Measurements from ENCODE around the gene ZMYND8.

The ZMYND8 gene

DNA sequence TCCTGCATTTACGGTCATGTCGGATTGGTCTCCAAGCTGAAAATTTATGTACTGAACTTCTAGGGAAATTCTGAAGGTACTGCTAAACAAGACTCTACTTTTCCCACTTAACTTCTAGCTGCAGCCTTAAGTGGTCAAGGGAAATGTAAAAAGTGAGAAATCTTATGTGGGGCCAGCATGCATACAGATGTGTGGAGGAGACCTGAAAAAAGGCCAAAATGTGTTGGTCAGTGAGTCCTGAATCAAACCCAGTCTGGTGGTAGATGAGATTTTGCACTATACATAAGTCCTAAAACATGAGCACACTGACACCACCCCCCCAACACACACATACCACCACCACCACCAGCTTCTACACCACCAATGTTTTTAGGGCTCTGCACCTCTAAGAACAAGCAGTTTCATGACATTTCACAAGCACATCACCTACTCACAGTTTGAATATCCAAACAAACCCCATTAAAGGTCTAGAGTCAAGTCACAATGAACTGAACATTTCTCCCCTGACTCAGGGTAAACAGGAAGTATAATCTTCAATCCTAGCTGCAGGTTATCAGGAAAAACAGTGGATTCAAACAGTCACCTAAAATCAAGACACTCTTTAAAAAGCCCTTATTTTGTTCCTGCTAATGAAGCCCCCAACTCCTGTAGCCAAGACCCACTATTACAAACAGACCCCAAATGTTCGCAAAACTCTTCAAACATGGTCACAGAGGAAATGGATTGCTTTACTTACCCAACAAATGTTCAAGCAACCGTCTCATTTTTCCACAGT lies 1.6 kb downstream of the ZMYND8 start:
- peaks cover 45% of the 10 kb centered on the region for H3K36me3 ChIP-seq (ENCODE audit: low read depth)
- H3K4me3 ChIP-seq (ENCODE audit: severe bottlenecking) = peak overlapping the region; percentile 10
- ATAC-seq (ENCODE audit: low read depth) (0 out of 3 replicates have a peak, but pooled peaks have one; percentile 1), DNase-seq (ENCODE audit: low spot score) (no peak)
- TF ChIP-seq, protein P1, sequence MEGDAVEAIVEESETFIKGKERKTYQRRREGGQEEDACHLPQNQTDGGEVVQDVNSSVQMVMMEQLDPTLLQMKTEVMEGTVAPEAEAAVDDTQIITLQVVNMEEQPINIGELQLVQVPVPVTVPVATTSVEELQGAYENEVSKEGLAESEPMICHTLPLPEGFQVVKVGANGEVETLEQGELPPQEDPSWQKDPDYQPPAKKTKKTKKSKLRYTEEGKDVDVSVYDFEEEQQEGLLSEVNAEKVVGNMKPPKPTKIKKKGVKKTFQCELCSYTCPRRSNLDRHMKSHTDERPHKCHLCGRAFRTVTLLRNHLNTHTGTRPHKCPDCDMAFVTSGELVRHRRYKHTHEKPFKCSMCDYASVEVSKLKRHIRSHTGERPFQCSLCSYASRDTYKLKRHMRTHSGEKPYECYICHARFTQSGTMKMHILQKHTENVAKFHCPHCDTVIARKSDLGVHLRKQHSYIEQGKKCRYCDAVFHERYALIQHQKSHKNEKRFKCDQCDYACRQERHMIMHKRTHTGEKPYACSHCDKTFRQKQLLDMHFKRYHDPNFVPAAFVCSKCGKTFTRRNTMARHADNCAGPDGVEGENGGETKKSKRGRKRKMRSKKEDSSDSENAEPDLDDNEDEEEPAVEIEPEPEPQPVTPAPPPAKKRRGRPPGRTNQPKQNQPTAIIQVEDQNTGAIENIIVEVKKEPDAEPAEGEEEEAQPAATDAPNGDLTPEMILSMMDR (IDR thresholded peaks at IDR 0.05; ENCODE audit: poor library complexity, severe bottlenecking) = no peak
- H3K27ac ChIP-seq (ENCODE audit: poor library complexity, severe bottlenecking) = peak overlapping the region; percentile 99
- peaks cover 96% of the 10 kb centered on the region for H3K4me1 ChIP-seq (ENCODE audit: insufficient read depth, poor library complexity, severe bottlenecking)
- no peaks in the 10 kb centered on the region for H3K27me3 ChIP-seq (ENCODE audit: insufficient read depth, poor library complexity, severe bottlenecking)
- no peaks in the 10 kb centered on the region for H3K9me3 ChIP-seq (ENCODE audit: severe bottlenecking)

DNA sequence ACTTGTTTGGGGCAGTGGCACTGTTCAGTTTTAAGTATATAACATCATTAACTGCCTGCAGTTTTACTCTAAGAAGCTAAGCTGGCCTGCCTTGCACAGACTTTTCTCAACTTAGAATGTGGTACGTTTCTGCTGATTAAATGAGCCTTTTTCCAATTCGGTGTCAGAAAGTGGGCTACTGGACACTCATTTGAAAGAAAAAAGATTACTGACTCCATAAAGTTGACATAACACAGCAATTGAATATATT lies 2.1 kb downstream of the ZMYND8 start:
- H3K27me3 ChIP-seq (ENCODE audit: insufficient read depth, poor library complexity, severe bottlenecking) = no peaks in the 10 kb centered on the region
- DNase-seq (ENCODE audit: low spot score) = no peak
- H3K4me3 ChIP-seq (ENCODE audit: severe bottlenecking) = peak overlapping the region; percentile 10
- H3K9me3 ChIP-seq (ENCODE audit: severe bottlenecking) = no peaks in the 10 kb centered on the region
- H3K36me3 ChIP-seq (ENCODE audit: low read depth) = peaks cover 51% of the 10 kb centered on the region
- H3K4me1 ChIP-seq (ENCODE audit: insufficient read depth, poor library complexity, severe bottlenecking) = peaks cover 96% of the 10 kb centered on the region
- no peak for ATAC-seq (ENCODE audit: low read depth)
- peak overlapping the region; percentile 99 for H3K27ac ChIP-seq (ENCODE audit: poor library complexity, severe bottlenecking)
- TF ChIP-seq, protein P1 (IDR thresholded peaks at IDR 0.05; ENCODE audit: poor library complexity, severe bottlenecking) = no peak

DNA sequence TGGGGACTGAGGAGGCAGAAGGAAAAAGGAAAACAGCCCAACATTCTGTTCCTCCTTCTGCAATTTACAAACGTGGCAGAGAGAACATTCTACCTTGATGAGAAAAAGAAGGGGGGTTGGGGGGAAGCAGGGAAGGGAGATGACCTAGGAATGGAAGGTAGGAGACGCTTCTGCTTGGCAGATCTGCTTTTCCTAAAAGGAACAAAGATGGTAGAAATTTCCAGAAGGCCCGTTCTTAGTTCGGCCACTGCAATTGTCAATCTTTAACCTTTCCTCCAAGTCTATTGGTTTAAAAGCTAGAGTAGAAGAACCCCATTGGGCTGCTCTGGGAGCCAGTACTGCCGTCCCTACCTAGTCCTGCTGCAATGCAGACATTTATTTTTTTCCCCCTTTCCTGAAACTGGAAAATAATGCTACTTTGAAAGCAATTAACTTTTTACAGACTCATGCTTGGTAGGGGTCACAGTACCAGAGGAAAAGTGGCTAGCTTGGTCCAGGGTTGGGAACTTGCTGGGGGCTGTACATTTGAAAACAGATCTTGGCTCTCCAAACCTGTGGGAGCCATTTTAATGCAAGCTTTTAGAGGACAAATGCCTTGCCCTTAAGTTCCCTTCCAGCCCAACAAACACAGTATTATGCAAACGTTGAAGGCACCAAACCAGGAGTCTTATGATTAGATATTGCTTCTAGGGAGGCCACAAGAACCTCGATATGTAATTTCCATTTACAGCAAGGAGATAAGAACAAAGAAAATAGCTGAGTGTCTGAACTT lies 2.6 kb downstream of the ZMYND8 start:
- no peak for DNase-seq (ENCODE audit: low spot score)
- Histone ChIP-seq H3K36me3 (ENCODE audit: low read depth) (peaks cover 56% of the 10 kb centered on the region), H3K9me3 (ENCODE audit: severe bottlenecking) (no peaks in the 10 kb centered on the region), H3K4me1 (ENCODE audit: insufficient read depth, poor library complexity, severe bottlenecking) (peaks cover 96% of the 10 kb centered on the region), H3K27ac (ENCODE audit: poor library complexity, severe bottlenecking) (peak overlapping the region; percentile 99), H3K4me3 (ENCODE audit: severe bottlenecking) (peak overlapping the region; percentile 10), H3K27me3 (ENCODE audit: insufficient read depth, poor library complexity, severe bottlenecking) (no peaks in the 10 kb centered on the region)
- TF ChIP-seq, protein P1 (IDR thresholded peaks at IDR 0.05; ENCODE audit: poor library complexity, severe bottlenecking) = no peak
- ATAC-seq (ENCODE audit: low read depth) = no peak

DNA sequence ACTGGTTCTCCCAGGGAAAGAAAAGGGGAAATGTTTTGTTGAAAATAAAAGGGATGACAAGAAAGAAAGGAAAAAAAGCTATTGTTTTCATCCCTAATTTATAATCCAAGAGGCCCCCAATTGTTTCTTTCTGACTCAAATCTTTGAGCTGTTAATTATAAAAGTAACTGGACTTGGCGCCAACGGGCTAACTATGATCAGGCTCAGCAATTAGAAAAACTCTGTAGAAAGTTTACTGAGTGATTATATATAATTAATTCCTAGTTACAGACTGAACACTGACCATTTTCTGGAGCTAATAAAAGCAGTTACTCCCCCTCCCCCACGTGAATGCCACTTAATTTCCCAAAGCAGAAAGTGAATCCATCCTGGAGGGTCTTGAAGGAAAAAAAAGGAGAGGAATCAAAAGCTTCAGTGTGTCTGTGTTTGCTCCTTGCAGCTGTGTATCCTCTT lies 3.2 kb downstream of the ZMYND8 start:
- H3K4me1 ChIP-seq (ENCODE audit: insufficient read depth, poor library complexity, severe bottlenecking) = peaks cover 96% of the 10 kb centered on the region
- no peaks in the 10 kb centered on the region for H3K27me3 ChIP-seq (ENCODE audit: insufficient read depth, poor library complexity, severe bottlenecking)
- TF ChIP-seq, protein P1 (IDR thresholded peaks at IDR 0.05; ENCODE audit: poor library complexity, severe bottlenecking) = no peak
- peaks cover 62% of the 10 kb centered on the region for H3K36me3 ChIP-seq (ENCODE audit: low read depth)
- DNase-seq (ENCODE audit: low spot score) (no peak), ATAC-seq (ENCODE audit: low read depth) (no peak)
- H3K4me3 ChIP-seq (ENCODE audit: severe bottlenecking) = peak overlapping the region; percentile 13
- H3K9me3 ChIP-seq (ENCODE audit: severe bottlenecking) = no peaks in the 10 kb centered on the region
- peak overlapping the region; percentile 99 for H3K27ac ChIP-seq (ENCODE audit: poor library complexity, severe bottlenecking)

Data from RWPE2 (cell line).